HepG2 (cell line): ENCODE results near the gene ABHD12. TPM values are rescaled to one million over a fixed set of nuclear protein-coding genes. Genes with fewer than 3 reads are reported as not detected.
A peak's percentile ranks its signal among the peaks of the same experiment; 100 is the strongest.

Experiments used
- BORCS8-MEF2B ChIP-seq: sonication (generic); formaldehyde crosslinking; IDR thresholded peaks from 2 replicates; pipeline ENCODE4 v1.8.0; 2022; ENCODE audit warnings: mild to moderate bottlenecking, missing genetic modification reagents
- CTCF ChIP-seq: sonication (generic); formaldehyde crosslinking; IDR thresholded peaks from 2 replicates; pipeline ENCODE4 v1.5.0; 2020; ENCODE audit warnings: mild to moderate bottlenecking, missing genetic modification reagents, moderate library complexity
- DRAP1 ChIP-seq: IDR thresholded peaks from 2 replicates; pipeline ENCODE4 v1.6.1; 2016; ENCODE audit warnings: missing genetic modification reagents, missing compliant biosample characterization
- E2F2 ChIP-seq: sonication (generic); formaldehyde crosslinking; IDR thresholded peaks from 2 replicates; pipeline ENCODE4 v1.4.0; 2020; ENCODE audit warnings: missing genetic modification reagents, borderline replicate concordance
- ERF ChIP-seq: IDR thresholded peaks from 2 replicates; pipeline ENCODE4 v1.6.1; 2018; ENCODE audit warnings: missing biosample characterization, missing genetic modification reagents
- GATAD2A ChIP-seq: IDR thresholded peaks from 2 replicates; pipeline ENCODE4 v1.6.1; 2016
- IRF2 ChIP-seq: IDR thresholded peaks from 2 replicates; pipeline ENCODE4 v1.6.1; 2018; ENCODE audit warnings: missing genetic modification reagents, missing compliant biosample characterization
- NR2C2 ChIP-seq: sonication (generic); formaldehyde crosslinking; IDR thresholded peaks from 2 replicates; pipeline ENCODE4 v1.4.0; 2020; ENCODE audit warnings: missing genetic modification reagents, mild to moderate bottlenecking, moderate library complexity, borderline replicate concordance
- POLR2G ChIP-seq: fragments of 200-400 bp; formaldehyde crosslinking; IDR thresholded peaks from 2 replicates; pipeline ENCODE4 v1.6.1; 2018; ENCODE audit warnings: mild to moderate bottlenecking, low read depth, low read length, moderate library complexity
- PRDM4 ChIP-seq: sonication (generic); formaldehyde crosslinking; IDR thresholded peaks from 2 replicates; pipeline ENCODE4 v1.9.0; 2021; ENCODE audit warnings: missing genetic modification reagents, borderline replicate concordance
- RFX1 ChIP-seq: fragments of 450-650 bp; IDR thresholded peaks from 2 replicates; pipeline ENCODE4 v1.6.1; 2017
- XRCC5 ChIP-seq: fragments of 200-400 bp; formaldehyde crosslinking; optimal IDR thresholded peaks from 2 replicates; pipeline ENCODE3; 2017; ENCODE audit warnings: mild to moderate bottlenecking, low read length
- ZNF232 ChIP-seq: sonication (generic); formaldehyde crosslinking; IDR thresholded peaks from 2 replicates; pipeline ENCODE4 v1.4.0; 2020; ENCODE audit warnings: missing genetic modification reagents, borderline replicate concordance
- ZNF280D ChIP-seq: sonication (generic); formaldehyde crosslinking; IDR thresholded peaks from 2 replicates; pipeline ENCODE4 v1.5.1; 2020; ENCODE audit warnings: mild to moderate bottlenecking, missing genetic modification reagents
- ZNF468 ChIP-seq: sonication (generic); formaldehyde crosslinking; IDR thresholded peaks from 2 replicates; pipeline ENCODE4 v1.8.0; 2022; ENCODE audit warnings: mild to moderate bottlenecking, moderate library complexity, missing genetic modification reagents
- ZNF619 ChIP-seq: sonication (generic); formaldehyde crosslinking; IDR thresholded peaks from 2 replicates; pipeline ENCODE4 v1.4.0; 2020; ENCODE audit warnings: mild to moderate bottlenecking, missing genetic modification reagents
- ZNF691 ChIP-seq: sonication (generic); formaldehyde crosslinking; IDR thresholded peaks from 2 replicates; pipeline ENCODE4 v1.4.0; 2020; ENCODE audit warnings: missing genetic modification reagents, low read depth, mild to moderate bottlenecking, borderline replicate concordance
- ZXDC ChIP-seq: sonication (generic); formaldehyde crosslinking; IDR thresholded peaks from 2 replicates; pipeline ENCODE4 v1.5.0; 2020; ENCODE audit warnings: mild to moderate bottlenecking, missing genetic modification reagents
- polyA plus RNA-seq, 8 experiments: library from polyadenylated mRNA; depleted of rRNA in 3 of 8; stranded (reverse) in 7 of 8; unstranded in 1 of 8; fragments of >200 nt; fragmentation: Illumina TruSeq in 4 of 8; extraction: Trizol in 4 of 8; gene quantifications; 2 replicates each; pipeline versions ENCODE4 v1.2.1 to v1.2.3, GENCODE V29; 2011 to 2016; ENCODE audit warnings: low read depth in 4 of 8, missing spikeins in 1 of 8, mixed read lengths in 1 of 8; ENCODE audit not compliant: insufficient read depth in 1 of 8
- total RNA-seq, 5 experiments: library from RNA; depleted of rRNA; stranded (reverse); fragments of >200 nt; fragmentation: Illumina TruSeq; extraction: Trizol; gene quantifications; 2 replicates each; pipeline ENCODE4 v1.2.3, GENCODE V29; 2016; ENCODE audit warnings: low read depth in 1 of 5

ABHD12 gene
- total and polyA plus RNA-seq, 2 of the 13 experiments (the other 11 are each of a cell fraction or from before 2014, with no cell fraction given) = 23.5 to 72.1 TPM

- TF ChIP-seq BORCS8-MEF2B (CRISPR knock-in tag) = no peak
- TF ChIP-seq ZNF232 (CRISPR knock-in tag) = no peak
- no peak for TF ChIP-seq ZNF468 (CRISPR knock-in tag)
- TF ChIP-seq IRF2 (CRISPR knock-in tag) = no peak
- no peak for TF ChIP-seq RFX1
- TF ChIP-seq POLR2G = no peak
- TF ChIP-seq ZNF691 = no peak
- no peak for TF ChIP-seq XRCC5
- no peak for TF ChIP-seq DRAP1 (CRISPR knock-in tag)
- TF ChIP-seq GATAD2A = 0 out of 2 replicates have a peak, but pooled peaks have one; percentile 28
- no peak for TF ChIP-seq NR2C2 (CRISPR knock-in tag)
- no peak for TF ChIP-seq E2F2 (CRISPR knock-in tag)
- TF ChIP-seq PRDM4 = no peak
- TF ChIP-seq ZXDC (CRISPR knock-in tag) = no peak
- TF ChIP-seq ZNF280D = 0 out of 2 replicates have a peak, but pooled peaks have one; percentile 46
- peak; percentile 91 for TF ChIP-seq CTCF (CRISPR knock-in tag)
- no peak for TF ChIP-seq ZNF619 (CRISPR knock-in tag)
- 0 out of 2 replicates have a peak, but pooled peaks have one; percentile 33 for TF ChIP-seq ERF (CRISPR knock-in tag)
Observed at GRCh38 chr20:25399037-25399430, 8.4 kb upstream of the ABHD12 start (continued).
